ENCODE measurements around the gene ELMO2. TPM values are rescaled to one million over a fixed set of nuclear protein-coding genes. Genes with fewer than 3 reads are reported as not detected.
A peak's percentile ranks its signal among the peaks of the same experiment; 100 is the strongest.
"Not testable (repeated sequence)": the region's sequence is repeated elsewhere in the genome, so short reads cannot be mapped to it uniquely, and the experiment has no call there.

Gene ELMO2
- total RNA-seq, 1 experiment from 2014 or later: 34.2 TPM

DNA sequence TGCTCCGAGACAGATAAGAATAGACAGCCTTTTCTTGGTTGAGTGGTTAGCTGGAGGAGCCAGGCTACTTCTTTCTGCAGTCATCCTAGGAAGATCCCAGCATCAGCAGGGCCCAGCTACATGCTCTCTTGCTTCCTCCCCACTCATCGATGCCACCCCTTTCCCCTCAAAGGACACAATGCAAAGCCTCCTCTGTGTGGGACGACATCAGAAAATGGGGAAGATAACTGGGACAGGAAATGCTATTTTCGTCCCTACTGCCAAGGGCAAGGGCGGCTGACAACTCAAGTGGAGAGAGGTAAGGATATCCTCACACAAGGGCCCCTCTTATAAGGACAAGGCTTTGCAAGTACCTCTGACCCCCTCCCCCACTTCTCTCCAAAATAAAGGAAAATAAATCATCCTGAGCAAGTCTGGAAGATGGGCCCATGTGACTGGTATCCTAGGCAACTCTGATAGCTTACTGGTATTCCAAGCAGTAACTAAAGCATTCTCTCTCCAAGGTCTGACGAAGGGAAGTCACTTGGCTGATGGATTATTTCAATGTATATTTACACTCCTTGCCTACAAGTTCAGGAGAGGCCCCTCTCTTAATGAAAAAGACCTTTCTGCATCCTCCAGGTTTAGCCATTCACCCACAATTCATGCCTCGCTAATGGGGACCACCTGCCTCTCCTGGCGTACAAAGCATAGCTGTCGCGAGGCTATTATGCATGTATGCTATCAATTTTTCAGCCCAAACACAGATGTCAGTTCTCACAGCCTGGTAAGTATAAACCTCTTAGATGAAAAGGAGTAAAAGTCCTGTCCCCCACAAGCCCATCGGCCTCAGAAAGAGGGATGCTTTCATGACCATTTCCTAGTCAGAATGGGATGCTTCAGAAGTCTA, 11.3 kb downstream of the ELMO2 start:
- no peaks in the 10 kb centered on the region for H3K27me3 ChIP-seq (ENCODE audit: control insufficient read depth, insufficient read depth, low read length)
- DNase-seq: no peak
- peaks cover 20% of the 10 kb centered on the region for H3K36me3 ChIP-seq (replicated peaks; ENCODE audit: control insufficient read depth, insufficient read depth, low read length)
- no peak overlapping the region for H3K4me3 ChIP-seq (ENCODE audit: insufficient read depth, low read depth, low read length)

DNA sequence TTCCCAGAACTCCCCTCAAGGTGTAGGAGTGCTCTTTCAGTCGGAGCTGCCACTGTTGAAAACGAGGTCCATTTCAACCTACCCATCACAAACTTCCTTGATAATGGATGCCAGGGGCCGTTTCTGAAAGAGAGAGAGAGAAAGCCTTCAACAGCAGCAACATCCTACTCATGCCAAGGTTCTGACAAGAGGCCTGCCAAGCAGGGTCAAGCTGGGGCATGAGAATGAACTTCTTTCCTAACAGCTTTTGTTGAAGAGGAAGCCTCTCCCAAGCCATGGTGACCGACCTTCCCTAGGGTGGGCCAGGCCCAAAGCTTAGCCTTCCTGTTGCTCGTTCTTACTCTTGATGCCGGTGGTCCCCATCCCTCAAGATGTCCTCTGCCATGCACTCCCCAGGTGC, 12.4 kb downstream of the ELMO2 start:
- no peak for DNase-seq
- Histone ChIP-seq H3K27me3 (ENCODE audit: control insufficient read depth, insufficient read depth, low read length) (no peaks in the 10 kb centered on the region), H3K36me3 (replicated peaks; ENCODE audit: control insufficient read depth, insufficient read depth, low read length) (peaks cover 23% of the 10 kb centered on the region), H3K4me3 (ENCODE audit: insufficient read depth, low read depth, low read length) (no peak overlapping the region)

DNA sequence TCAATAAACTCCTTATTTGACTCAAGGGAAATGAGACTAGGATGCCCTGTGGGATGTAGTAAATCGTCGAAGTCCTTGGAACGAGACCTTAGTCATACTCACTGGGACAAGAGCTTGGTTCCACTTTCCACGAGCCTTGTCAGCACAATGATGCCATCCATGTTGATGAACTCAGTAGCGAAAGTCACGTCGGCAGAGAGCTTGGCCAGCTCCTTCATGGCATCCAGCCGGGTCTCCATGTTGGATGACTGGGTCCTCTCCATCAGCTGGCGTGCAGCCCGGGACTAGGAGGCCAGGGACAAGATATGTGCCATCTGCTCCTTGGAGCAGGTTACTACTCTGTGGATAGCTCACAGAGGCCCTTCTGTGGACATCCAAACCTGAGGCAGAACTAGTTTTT, 17.5 kb downstream of the ELMO2 start:
- DNase-seq: no peak
- no peak overlapping the region for H3K4me3 ChIP-seq (ENCODE audit: insufficient read depth, low read depth, low read length)
- H3K36me3 ChIP-seq (replicated peaks; ENCODE audit: control insufficient read depth, insufficient read depth, low read length): peaks cover 33% of the 10 kb centered on the region
- no peaks in the 10 kb centered on the region for H3K27me3 ChIP-seq (ENCODE audit: control insufficient read depth, insufficient read depth, low read length)

DNA sequence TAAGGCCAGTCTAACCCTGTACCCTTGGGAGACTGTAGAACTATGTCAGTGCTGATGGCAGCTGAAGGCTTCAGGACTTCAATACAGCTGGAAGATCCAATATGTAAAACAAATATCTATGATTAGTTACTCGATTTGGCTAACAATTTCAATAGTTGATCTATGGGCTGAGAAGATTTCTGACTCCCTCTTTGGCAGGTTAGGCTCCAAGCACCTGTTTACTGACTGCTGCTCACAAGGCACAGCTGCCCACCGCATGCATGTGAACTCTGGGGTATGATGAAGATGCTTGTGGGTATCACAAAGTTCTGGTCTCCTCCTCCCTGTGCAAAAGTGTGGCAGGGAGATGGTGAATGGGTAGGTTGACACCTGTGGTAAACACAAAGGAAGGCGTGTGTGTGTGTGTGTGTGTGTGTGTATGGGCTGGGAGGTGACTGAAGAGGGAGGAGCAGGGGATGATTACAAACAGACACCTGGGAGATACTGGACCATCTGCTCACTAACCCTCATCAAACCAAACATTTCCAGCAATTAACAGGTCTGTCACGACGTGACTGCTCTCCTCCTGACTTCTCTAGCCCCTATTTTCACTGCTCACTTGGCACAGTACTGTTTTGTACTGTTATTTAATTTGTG, 18.1 kb downstream of the ELMO2 start:
- Histone ChIP-seq H3K36me3 (replicated peaks; ENCODE audit: control insufficient read depth, insufficient read depth, low read length) (peaks cover 30% of the 10 kb centered on the region), H3K4me3 (ENCODE audit: insufficient read depth, low read depth, low read length) (no peak overlapping the region), H3K27me3 (ENCODE audit: control insufficient read depth, insufficient read depth, low read length) (no peaks in the 10 kb centered on the region)
- no peak for DNase-seq

- peaks cover 26% of the 10 kb centered on the region for H3K36me3 ChIP-seq (replicated peaks; ENCODE audit: control insufficient read depth, insufficient read depth, low read length)
- not testable (repeated sequence) for H3K4me3 ChIP-seq (ENCODE audit: insufficient read depth, low read depth, low read length); DNase-seq; H3K27me3 ChIP-seq (ENCODE audit: control insufficient read depth, insufficient read depth, low read length)
Observed at GRCh38 chr20:46387054-46387453, 19.4 kb downstream of the ELMO2 start.

DNA sequence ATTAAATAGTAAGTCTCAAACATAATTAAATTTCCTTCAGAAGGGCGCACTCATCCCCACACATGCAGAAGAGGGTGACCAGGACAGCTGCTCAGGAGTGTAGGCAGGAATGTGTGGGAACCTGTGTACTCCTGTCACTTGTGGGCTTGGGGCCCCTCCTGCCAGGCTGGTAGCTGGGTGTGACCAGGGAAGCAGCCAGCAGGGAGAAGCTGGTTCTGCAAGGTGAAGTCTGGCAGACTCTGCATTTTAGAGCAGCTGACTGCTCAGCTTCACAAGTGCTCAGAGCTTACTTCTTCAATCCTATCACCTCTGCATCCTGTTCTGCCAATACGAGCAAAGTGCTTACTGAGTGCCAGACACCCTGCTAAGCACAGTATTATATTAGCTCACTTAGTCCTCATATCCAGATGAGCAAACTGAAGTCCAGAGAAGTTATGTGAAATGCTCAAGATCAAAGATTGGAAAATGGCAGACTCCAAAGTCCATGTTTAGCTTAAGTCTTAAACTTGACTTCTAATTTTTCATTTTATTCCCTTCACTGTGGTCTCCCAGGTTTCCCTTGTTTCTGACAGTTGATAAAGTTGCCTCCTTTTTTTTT, 27.9 kb downstream of the ELMO2 start:
- Histone ChIP-seq H3K36me3 (replicated peaks; ENCODE audit: control insufficient read depth, insufficient read depth, low read length) (peaks cover 34% of the 10 kb centered on the region), H3K27me3 (ENCODE audit: control insufficient read depth, insufficient read depth, low read length) (no peaks in the 10 kb centered on the region), H3K4me3 (ENCODE audit: insufficient read depth, low read depth, low read length) (no peak overlapping the region)
- DNase-seq: no peak

DNA sequence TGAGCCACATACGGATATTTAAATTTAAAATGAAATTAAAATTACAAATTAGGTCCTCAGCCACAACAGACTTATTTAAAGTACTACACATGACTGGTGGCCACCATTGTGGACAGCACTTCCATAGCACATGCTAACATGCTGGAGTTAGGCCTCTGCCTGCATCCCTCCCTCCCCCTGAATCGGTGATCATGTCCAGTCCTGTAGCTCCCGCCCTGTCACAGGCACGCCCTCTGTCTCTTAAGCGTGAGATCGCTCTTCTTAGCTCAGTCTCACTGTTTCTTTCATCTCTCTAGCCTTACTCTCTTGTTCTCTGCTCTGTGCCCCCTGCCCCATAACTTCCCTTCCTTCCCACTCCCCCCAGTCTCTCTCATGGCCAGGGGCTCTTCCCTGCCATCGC, 28.9 kb downstream of the ELMO2 start:
- Histone ChIP-seq H3K4me3 (ENCODE audit: insufficient read depth, low read depth, low read length) (no peak overlapping the region), H3K36me3 (replicated peaks; ENCODE audit: control insufficient read depth, insufficient read depth, low read length) (peaks cover 37% of the 10 kb centered on the region), H3K27me3 (ENCODE audit: control insufficient read depth, insufficient read depth, low read length) (no peaks in the 10 kb centered on the region)
- DNase-seq: no peak

DNA sequence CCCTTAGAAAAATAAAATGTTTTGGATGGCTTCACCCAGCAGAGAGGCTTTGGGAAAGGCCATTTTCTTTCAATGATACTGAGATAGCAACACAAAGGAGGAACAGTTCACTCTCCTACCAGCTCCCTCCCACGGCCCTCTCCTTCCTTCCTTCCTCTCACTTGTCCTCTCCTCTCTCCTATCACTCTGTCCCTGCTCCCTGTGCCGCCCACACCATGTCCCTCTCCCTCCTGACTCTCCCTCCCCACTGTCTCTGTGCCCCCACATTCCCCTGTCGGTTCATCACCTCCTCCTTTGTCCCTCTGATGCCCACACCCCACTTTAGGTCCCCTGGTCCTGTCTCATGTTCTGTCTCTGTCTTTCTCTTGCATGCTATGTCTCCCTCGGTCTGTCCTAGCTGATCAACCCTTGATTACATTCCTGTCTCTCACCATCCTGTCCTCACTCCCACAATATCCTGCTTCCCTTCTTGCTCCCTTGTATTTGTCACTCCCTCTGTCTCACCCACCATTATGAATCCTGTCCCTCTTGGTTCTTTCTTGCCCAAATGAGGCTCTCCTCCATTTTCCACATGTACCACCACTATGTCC, 30.1 kb downstream of the ELMO2 start:
- DNase-seq: no peak
- peaks cover 45% of the 10 kb centered on the region for H3K36me3 ChIP-seq (replicated peaks; ENCODE audit: control insufficient read depth, insufficient read depth, low read length)

GRCh38 chr20:46375771-46376170, 30.6 kb downstream of the ELMO2 start:
- Histone ChIP-seq H3K27me3 (ENCODE audit: control insufficient read depth, insufficient read depth, low read length) (no peaks in the 10 kb centered on the region), H3K36me3 (replicated peaks; ENCODE audit: control insufficient read depth, insufficient read depth, low read length) (peaks cover 47% of the 10 kb centered on the region), H3K4me3 (ENCODE audit: insufficient read depth, low read depth, low read length) (no peak overlapping the region)
- DNase-seq: no peak

More for the DNA sequence above, 30.1 kb downstream of the ELMO2 start:
- Histone ChIP-seq H3K27me3 (ENCODE audit: control insufficient read depth, insufficient read depth, low read length) (no peaks in the 10 kb centered on the region), H3K4me3 (ENCODE audit: insufficient read depth, low read depth, low read length) (no peak overlapping the region)

DNA sequence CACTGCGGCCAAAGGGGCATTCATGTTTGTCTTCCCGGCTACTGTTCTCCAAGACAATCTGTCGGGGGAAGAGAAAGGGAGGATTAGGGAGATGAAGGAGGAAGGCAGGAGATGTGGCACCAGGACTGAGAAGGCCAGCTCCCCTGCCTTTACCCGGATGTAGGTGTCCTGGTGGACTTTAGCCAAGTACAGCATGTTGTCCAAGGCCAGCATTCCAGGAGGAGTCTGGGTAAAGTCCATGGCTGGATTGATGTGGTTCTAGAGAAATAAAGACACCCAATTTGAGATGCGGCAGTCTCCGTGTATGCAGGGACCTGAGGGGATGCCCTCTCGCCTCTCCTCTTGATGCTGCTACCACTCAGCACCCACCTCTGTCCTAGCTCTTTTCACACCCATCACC, 32.0 kb downstream of the ELMO2 start:
- Histone ChIP-seq H3K27me3 (ENCODE audit: control insufficient read depth, insufficient read depth, low read length) (no peaks in the 10 kb centered on the region), H3K4me3 (ENCODE audit: insufficient read depth, low read depth, low read length) (no peak overlapping the region), H3K36me3 (replicated peaks; ENCODE audit: control insufficient read depth, insufficient read depth, low read length) (peaks cover 47% of the 10 kb centered on the region)
- DNase-seq: no peak

GRCh38 chr20:46371656-46372055, 34.8 kb downstream of the ELMO2 start:
- no peak for DNase-seq
- Histone ChIP-seq H3K27me3 (ENCODE audit: control insufficient read depth, insufficient read depth, low read length) (no peaks in the 10 kb centered on the region), H3K4me3 (ENCODE audit: insufficient read depth, low read depth, low read length) (no peak overlapping the region), H3K36me3 (replicated peaks; ENCODE audit: control insufficient read depth, insufficient read depth, low read length) (peaks cover 55% of the 10 kb centered on the region)

DNA sequence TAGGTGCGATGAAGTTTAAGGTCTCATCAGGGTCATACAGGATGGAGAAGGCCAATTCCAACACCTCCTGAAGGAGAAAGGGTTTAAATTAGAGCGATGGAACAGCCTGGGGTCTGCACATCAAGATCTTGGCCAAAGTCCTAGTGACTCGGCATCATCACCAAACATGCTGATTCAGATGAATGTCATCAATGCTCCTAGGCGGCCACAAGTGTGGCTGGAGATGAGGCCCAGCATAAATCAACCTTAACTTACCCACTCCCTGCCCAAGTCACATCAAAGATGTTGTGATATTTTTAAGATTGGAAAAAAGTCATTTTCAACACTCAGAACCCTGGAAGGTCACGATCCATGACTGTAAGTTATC, 37.5 kb downstream of the ELMO2 start:
- no peak for DNase-seq
- Histone ChIP-seq H3K36me3 (replicated peaks; ENCODE audit: control insufficient read depth, insufficient read depth, low read length) (peaks cover 43% of the 10 kb centered on the region), H3K27me3 (ENCODE audit: control insufficient read depth, insufficient read depth, low read length) (no peaks in the 10 kb centered on the region), H3K4me3 (ENCODE audit: insufficient read depth, low read depth, low read length) (no peak overlapping the region)

- H3K36me3 ChIP-seq (replicated peaks; ENCODE audit: control insufficient read depth, insufficient read depth, low read length): peaks cover 37% of the 10 kb centered on the region
- no peak for DNase-seq
- no peaks in the 10 kb centered on the region for H3K27me3 ChIP-seq (ENCODE audit: control insufficient read depth, insufficient read depth, low read length)
- no peak overlapping the region for H3K4me3 ChIP-seq (ENCODE audit: insufficient read depth, low read depth, low read length)
Observed at GRCh38 chr20:46367967-46368901, 38.2 kb downstream of the ELMO2 start.

DNA sequence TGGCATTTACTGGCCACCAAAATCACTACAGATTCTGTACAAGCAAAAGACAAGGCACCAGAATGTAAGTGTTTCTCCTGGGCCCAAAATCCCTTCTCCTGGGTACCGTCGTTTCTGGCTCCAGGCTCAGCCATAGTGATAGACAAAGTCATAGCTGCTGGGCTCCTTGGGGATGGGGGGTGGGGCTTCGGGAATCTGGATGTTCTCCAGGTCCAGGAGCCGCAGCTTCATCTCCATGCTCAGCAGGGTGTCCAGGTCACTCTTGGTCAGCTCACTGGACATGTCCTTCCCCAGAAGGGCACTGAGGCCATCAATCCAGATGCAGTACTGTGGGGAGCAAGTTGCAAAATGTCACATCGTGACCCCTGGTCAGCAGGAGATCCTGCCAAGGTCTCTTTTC, 39.2 kb downstream of the ELMO2 start:
- no peak overlapping the region for H3K4me3 ChIP-seq (ENCODE audit: insufficient read depth, low read depth, low read length)
- no peaks in the 10 kb centered on the region for H3K27me3 ChIP-seq (ENCODE audit: control insufficient read depth, insufficient read depth, low read length)
- H3K36me3 ChIP-seq (replicated peaks; ENCODE audit: control insufficient read depth, insufficient read depth, low read length): peaks cover 31% of the 10 kb centered on the region
- peak; percentile 10 for DNase-seq
